Measurements from ENCODE around the gene CCNQ. TPM values are rescaled to one million over a fixed set of nuclear protein-coding genes. Genes with fewer than 3 reads are reported as not detected.

CCNQ gene
- total and polyA plus RNA-seq, 2 of the 8 experiments (the other 6 are each of a cell fraction or from before 2014, with no cell fraction given), result 16.6 to 32.1 TPM

DNA sequence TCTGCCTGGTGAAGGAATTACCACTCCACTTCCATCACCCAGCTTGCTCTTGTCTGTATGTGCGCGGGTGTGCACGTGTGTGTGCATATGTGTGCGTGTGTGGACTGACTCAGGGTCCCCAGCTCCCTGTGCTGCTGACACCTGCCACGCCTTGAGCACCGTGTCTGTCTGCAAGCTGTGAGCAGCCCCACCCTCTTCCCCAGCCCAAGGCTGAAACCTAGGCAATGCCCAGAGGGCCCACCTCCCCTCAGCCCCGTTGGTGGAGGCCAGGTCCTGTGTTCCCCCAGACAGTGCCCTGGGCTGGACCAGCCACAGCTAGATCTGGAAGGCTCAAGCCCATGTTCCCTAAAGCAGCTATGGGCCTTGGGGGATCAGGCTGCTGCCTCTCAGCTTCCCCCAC, 2.0 kb upstream of the CCNQ start:
- H2BK5ac ChIP-seq (ENCODE audit: low read depth, low read length), result no peak overlapping the region
- H4K8ac ChIP-seq (ENCODE audit: extremely low read depth, insufficient read depth, low read length), result no peak overlapping the region
- ChIA-PET POLR2A (ENCODE audit: partially characterized antibody) (no interaction called here), CTCF (ENCODE audit: partially characterized antibody) (interaction anchor here (1.1 to 4.5 kb wide), 7 partner anchors 10 to 61 kb away, joined by 3 to 22 read pairs (median 5); no protein-coding TSS in a partner anchor)
- H3K4me2 ChIP-seq (ENCODE audit: insufficient read depth in 1 of 2, low read depth in 2 of 2, low read length in 2 of 2), result no peak overlapping the region
- no peak overlapping the region for H3K9ac ChIP-seq (replicated peaks in 1 of 4; ENCODE audit: extremely low read depth in 1 of 4, low read depth in 3 of 4, low read length in 3 of 4)
- no peak for DNase-seq (ENCODE audit: low read depth in 1 of 2, low spot score in 2 of 2)
- FAIRE-seq, result no peak
- peaks cover 0 to 8% (median 0%) of the 10 kb centered on the region in 4 experiments; a peak in 3 of 7 replicates for H3K27me3 ChIP-seq (replicated peaks in 1 of 4; ENCODE audit: control insufficient read depth in 3 of 4, extremely low read depth in 1 of 4, insufficient read depth in 3 of 4, low read length in 3 of 4)
- no peak overlapping the region for H3K56ac ChIP-seq (replicated peaks; ENCODE audit: insufficient read length, low read depth, low read length)
- no peak overlapping the region for H3K14ac ChIP-seq (ENCODE audit: insufficient read length)
- H3K4me1 ChIP-seq (replicated peaks in 1 of 4; ENCODE audit: control insufficient read depth in 3 of 4, insufficient read depth in 4 of 4, low read length in 3 of 4), result peaks cover 0 to 4% (median 0%) of the 10 kb centered on the region in 4 experiments; a peak in 1 of 7 replicates
- no peak overlapping the region for H2AFZ ChIP-seq (ENCODE audit: low read length)
- H3K4ac ChIP-seq (replicated peaks; ENCODE audit: insufficient read length, low read depth, low read length), result no peak overlapping the region
- peaks cover 0 to 5% of the 10 kb centered on the region in 2 experiments; a peak in 1 of 4 replicates for H3K79me2 ChIP-seq (ENCODE audit: control insufficient read depth in 1 of 2, insufficient read depth in 2 of 2, low read length in 2 of 2)
- no peak overlapping the region for H3K18ac ChIP-seq (ENCODE audit: extremely low read depth, low read length)
- H2BK12ac ChIP-seq (ENCODE audit: low read depth, low read length), result no peak overlapping the region
- H3K36me3 ChIP-seq (ENCODE audit: control insufficient read depth in 2 of 4, insufficient read depth in 4 of 4, low read length in 3 of 4), result no peaks in the 10 kb centered on the region
- no peak overlapping the region for H4K91ac ChIP-seq (replicated peaks; ENCODE audit: insufficient read length, low read length)
- no peak overlapping the region for H2BK15ac ChIP-seq (ENCODE audit: low read length)
- WGBS, 2 experiments (ENCODE audit: extremely low coverage in 1 of 2, insufficient coverage in 1 of 2, insufficient read length in 1 of 2, insufficient replicate concordance in 2 of 2, low coverage in 1 of 2, low lambda C conversion rate in 2 of 2, missing lambda C conversion rate in 1 of 2), result 100% methylated on average over 3 of the region's 7 CpGs; no CpG with 5 or more reads in 1 of the 2 experiments
- H3K9me3 ChIP-seq (ENCODE audit: insufficient read depth in 2 of 2, low read depth in 1 of 2, low read length in 1 of 2), result no peaks in the 10 kb centered on the region
- TF ChIP-seq E2F6 (IDR thresholded peaks at IDR 0.05) (no peak), SIX5 (IDR thresholded peaks at IDR 0.05; ENCODE audit: low read depth, low read length) (no peak), SP4 (IDR thresholded peaks at IDR 0.05; ENCODE audit: low read length) (no peak), FOSL1 (IDR thresholded peaks at IDR 0.05; ENCODE audit: insufficient read depth, low read depth, low read length) (no peak), POLR2A (IDR thresholded peaks at IDR 0.05; ENCODE audit: control extremely low read depth in 1 of 2, low read depth in 2 of 2, low read length in 2 of 2) (no peak)
- TF ChIP-seq, protein P1, sequence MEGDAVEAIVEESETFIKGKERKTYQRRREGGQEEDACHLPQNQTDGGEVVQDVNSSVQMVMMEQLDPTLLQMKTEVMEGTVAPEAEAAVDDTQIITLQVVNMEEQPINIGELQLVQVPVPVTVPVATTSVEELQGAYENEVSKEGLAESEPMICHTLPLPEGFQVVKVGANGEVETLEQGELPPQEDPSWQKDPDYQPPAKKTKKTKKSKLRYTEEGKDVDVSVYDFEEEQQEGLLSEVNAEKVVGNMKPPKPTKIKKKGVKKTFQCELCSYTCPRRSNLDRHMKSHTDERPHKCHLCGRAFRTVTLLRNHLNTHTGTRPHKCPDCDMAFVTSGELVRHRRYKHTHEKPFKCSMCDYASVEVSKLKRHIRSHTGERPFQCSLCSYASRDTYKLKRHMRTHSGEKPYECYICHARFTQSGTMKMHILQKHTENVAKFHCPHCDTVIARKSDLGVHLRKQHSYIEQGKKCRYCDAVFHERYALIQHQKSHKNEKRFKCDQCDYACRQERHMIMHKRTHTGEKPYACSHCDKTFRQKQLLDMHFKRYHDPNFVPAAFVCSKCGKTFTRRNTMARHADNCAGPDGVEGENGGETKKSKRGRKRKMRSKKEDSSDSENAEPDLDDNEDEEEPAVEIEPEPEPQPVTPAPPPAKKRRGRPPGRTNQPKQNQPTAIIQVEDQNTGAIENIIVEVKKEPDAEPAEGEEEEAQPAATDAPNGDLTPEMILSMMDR (IDR thresholded peaks at IDR 0.05; ENCODE audit: control extremely low read depth in 1 of 3, insufficient read depth in 1 of 3, low read depth in 1 of 3, low read length in 3 of 3), result no peak
- H2BK20ac ChIP-seq (ENCODE audit: low read length), result no peak overlapping the region
- peaks cover 3% of the 10 kb centered on the region; the same call in 1 of the 2 replicates for H3K23me2 ChIP-seq (ENCODE audit: low read depth, low read length)
- H2BK120ac ChIP-seq (replicated peaks; ENCODE audit: low read depth, low read length), result no peak overlapping the region
- H3K23ac ChIP-seq (ENCODE audit: insufficient read length), result no peak overlapping the region
- H3K79me1 ChIP-seq (ENCODE audit: low read depth, low read length), result no peaks in the 10 kb centered on the region
- H4K5ac ChIP-seq (ENCODE audit: insufficient read length, low read depth, low read length), result no peak overlapping the region
- no peak overlapping the region for H2AK5ac ChIP-seq (ENCODE audit: low read depth, low read length)
- H3K27ac ChIP-seq (ENCODE audit: low read depth, low read length), result no peak overlapping the region
- no peak overlapping the region for H3K4me3 ChIP-seq (ENCODE audit: extremely low read depth in 1 of 4, insufficient read depth in 2 of 4, low read depth in 3 of 4, low read length in 4 of 4)
- peaks cover 0 to 2% of the 10 kb centered on the region in 2 experiments for H4K20me1 ChIP-seq (replicated peaks in 1 of 2; ENCODE audit: control insufficient read depth in 1 of 2, insufficient read depth in 2 of 2, low read length in 2 of 2)

All from H1 (cell line).